ENCODE data around the gene PRKCB.

DNA sequence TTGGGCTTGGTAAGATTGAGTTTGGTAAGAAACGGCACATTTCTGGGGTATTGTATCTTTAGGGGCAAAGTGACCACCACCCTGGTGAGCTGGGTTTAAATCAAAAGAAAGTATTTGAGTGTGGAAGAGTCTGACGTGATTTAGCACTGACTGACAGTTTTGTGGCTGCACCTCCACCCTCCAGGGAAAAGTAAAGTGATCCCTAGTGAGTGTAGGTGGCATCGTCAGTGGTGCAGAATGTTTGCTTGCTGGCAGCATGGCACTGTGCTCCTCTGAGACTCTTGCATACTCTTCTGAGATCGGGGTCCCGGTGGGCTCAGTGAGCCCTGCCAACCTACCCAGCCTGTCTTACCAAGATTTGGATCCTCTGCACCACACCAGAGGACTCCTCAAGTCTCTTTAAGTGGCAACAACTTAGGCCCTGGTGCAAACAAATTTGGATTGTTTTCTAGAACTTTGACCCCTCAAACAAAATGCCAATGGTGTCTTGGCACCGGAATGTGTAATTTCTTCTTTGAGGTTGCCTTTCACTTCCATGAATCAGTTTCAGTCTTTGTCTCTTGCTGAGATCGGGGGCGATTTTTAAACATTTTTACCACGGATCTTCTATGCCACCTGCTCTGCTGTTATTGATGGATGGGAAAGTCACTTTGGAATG, 2.8 kb downstream of the PRKCB start:
- TF ChIP-seq CTCF (optimal IDR thresholded peaks at IDR 0.05 in 1 of 3, IDR thresholded peaks at IDR 0.05 in 1 of 3, conservative IDR thresholded peaks at IDR 0.05 in 1 of 3; ENCODE audit: extremely low read depth in 1 of 3, insufficient read depth in 2 of 3, low read length in 3 of 3) (no peak), EZH2 (IDR thresholded peaks at IDR 0.05; ENCODE audit: low read length) (no peak)

Data from keratinocyte (primary cell).